HCT116 (cell line): Measurements from ENCODE around the gene MAPK14.

Source experiments
- CBX3 ChIP-seq: IDR thresholded peaks from 2 replicates; pipeline ENCODE4 v1.6.1; 2012; ENCODE audit warnings: low read depth
- EZH2 ChIP-seq: fragments of 200-600 bp; sonication (generic); IDR thresholded peaks from 2 replicates; pipeline ENCODE4 v1.6.1; 2017; ENCODE audit warnings: antibody characterized with exemption, mixed run types
- EZH2phosphoT487 ChIP-seq: fragments of 200-600 bp; IDR thresholded peaks from 2 replicates; pipeline ENCODE4 v1.6.1; 2018; ENCODE audit warnings: antibody characterized with exemption, borderline replicate concordance
- MAX ChIP-seq: IDR thresholded peaks from 2 replicates; pipeline ENCODE4 v1.6.1; 2012
- POLR2A ChIP-seq: IDR thresholded peaks from 2 replicates; pipeline ENCODE4 v1.7.0; 2011; ENCODE audit warnings: borderline replicate concordance; ENCODE audit not compliant: insufficient read depth, insufficient read length; ENCODE audit errors: extremely low read depth
- POLR2AphosphoS5 ChIP-seq: IDR thresholded peaks from 2 replicates; pipeline ENCODE4 v1.6.1; 2011; ENCODE audit warnings: mild to moderate bottlenecking, low read depth, low read length, moderate library complexity
- RAD21 ChIP-seq: IDR thresholded peaks from 2 replicates; pipeline ENCODE4 v1.6.1; 2012; ENCODE audit warnings: low read depth, mild to moderate bottlenecking
- SP1 ChIP-seq: IDR thresholded peaks from 2 replicates; pipeline ENCODE4 v1.6.1; 2012; ENCODE audit warnings: low read depth
- TF ChIP-seq, protein P1 (sequence below), 3 experiments: fragments of 200-600 bp in 1 of 3; sonication (generic) in 1 of 3; IDR thresholded peaks in 2 of 3; conservative IDR thresholded peaks in 1 of 3; 2 replicates each; pipeline ENCODE4 v1.5.1; 2012 to 2017; ENCODE audit warnings: low read depth in 2 of 3, low read length in 2 of 3, antibody characterized with exemption in 1 of 3, borderline replicate concordance in 1 of 3, control low read depth in 1 of 3, mild to moderate bottlenecking in 1 of 3, mixed read lengths in 1 of 3, mixed run types in 1 of 3, moderate library complexity in 1 of 3; ENCODE audit not compliant: insufficient read depth in 1 of 3

GRCh38 chr6:36145495-36145894 is 117.9 kb downstream of the MAPK14 start:
- TF ChIP-seq, protein P1, sequence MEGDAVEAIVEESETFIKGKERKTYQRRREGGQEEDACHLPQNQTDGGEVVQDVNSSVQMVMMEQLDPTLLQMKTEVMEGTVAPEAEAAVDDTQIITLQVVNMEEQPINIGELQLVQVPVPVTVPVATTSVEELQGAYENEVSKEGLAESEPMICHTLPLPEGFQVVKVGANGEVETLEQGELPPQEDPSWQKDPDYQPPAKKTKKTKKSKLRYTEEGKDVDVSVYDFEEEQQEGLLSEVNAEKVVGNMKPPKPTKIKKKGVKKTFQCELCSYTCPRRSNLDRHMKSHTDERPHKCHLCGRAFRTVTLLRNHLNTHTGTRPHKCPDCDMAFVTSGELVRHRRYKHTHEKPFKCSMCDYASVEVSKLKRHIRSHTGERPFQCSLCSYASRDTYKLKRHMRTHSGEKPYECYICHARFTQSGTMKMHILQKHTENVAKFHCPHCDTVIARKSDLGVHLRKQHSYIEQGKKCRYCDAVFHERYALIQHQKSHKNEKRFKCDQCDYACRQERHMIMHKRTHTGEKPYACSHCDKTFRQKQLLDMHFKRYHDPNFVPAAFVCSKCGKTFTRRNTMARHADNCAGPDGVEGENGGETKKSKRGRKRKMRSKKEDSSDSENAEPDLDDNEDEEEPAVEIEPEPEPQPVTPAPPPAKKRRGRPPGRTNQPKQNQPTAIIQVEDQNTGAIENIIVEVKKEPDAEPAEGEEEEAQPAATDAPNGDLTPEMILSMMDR (IDR thresholded peaks at IDR 0.05 in 2 of 3, conservative IDR thresholded peaks at IDR 0.05 in 1 of 3; ENCODE audit: borderline replicate concordance in 1 of 3, insufficient read depth in 1 of 3, low read depth in 2 of 3, low read length in 2 of 3) = no peak
- no peak for TF ChIP-seq CBX3
- TF ChIP-seq SP1 = no peak
- TF ChIP-seq POLR2AphosphoS5 = no peak
- TF ChIP-seq POLR2A = no peak
- no peak for TF ChIP-seq MAX
- no peak for TF ChIP-seq RAD21
- TF ChIP-seq EZH2phosphoT487 = no peak
- no peak for TF ChIP-seq EZH2
